C4-2B (cell line): Measurements from ENCODE around the gene PSMB9.

Experiments used
- CTCF ChIP-seq: fragments of 450-650 bp; conservative IDR thresholded peaks from 2 replicates; pipeline ENCODE4 v1.5.1; 2017; ENCODE audit warnings: mild to moderate bottlenecking
- ZFX ChIP-seq: fragments of 450-650 bp; IDR thresholded peaks from 2 replicates; pipeline ENCODE4 v1.6.1; 2017

- TF ChIP-seq CTCF (no peak), ZFX (no peak)
Observed at GRCh38 chr6:32882879-32883250, 28.9 kb downstream of the PSMB9 start.
